GM12892 (cell line): ENCODE data around the gene GPC5.
"Not testable (repeated sequence)": the region's sequence is repeated elsewhere in the genome, so short reads cannot be mapped to it uniquely, and the experiment has no call there.

Experiments
- DNase-seq: peaks from one replicate; pipeline ENCODE4 v3.0.0; 2011; ENCODE audit not compliant: insufficient read length
- FAIRE-seq: peaks from 2 replicates; lab custom pipeline; 2011; peaks lifted over from hg19 to GRCh38; lab: Jason Lieb, UNC
- POLR2A ChIP-seq: IDR thresholded peaks from 2 replicates; pipeline ENCODE4 v1.6.1; 2011; ENCODE audit warnings: low read depth, low read length, control low read depth
- POLR2AphosphoS5 ChIP-seq: IDR thresholded peaks from 2 replicates; pipeline ENCODE4 v1.6.1; 2011; ENCODE audit warnings: low read depth, low read length, control low read depth
- TAF1 ChIP-seq: IDR thresholded peaks from 2 replicates; pipeline ENCODE4 v1.6.1; 2011; ENCODE audit warnings: low read depth, mild to moderate bottlenecking, control low read depth, low read length, borderline replicate concordance

The GPC5 gene

DNA sequence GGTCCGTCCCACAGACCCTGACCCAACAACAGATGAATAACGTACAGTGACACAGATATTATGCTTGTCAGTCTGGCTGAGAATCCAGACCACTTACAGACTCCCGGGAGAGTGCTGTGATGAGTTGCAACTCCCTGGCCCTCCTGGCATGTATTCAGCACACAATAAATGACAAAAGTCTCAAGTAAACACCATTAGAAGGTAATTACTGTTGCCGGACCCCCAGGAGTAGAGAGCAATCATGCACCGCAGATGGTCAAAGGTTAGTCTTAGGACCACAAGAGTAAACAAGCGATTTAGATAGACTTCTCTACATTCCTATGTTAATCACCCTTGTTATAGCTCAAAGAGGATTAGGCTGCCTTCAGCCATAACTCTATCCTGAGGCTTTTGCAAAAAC, 1101.8 kb downstream of the GPC5 start:
- TF ChIP-seq POLR2A (no peak), POLR2AphosphoS5 (no peak), TAF1 (no peak)
- no peak for DNase-seq
- FAIRE-seq = no peak

DNA sequence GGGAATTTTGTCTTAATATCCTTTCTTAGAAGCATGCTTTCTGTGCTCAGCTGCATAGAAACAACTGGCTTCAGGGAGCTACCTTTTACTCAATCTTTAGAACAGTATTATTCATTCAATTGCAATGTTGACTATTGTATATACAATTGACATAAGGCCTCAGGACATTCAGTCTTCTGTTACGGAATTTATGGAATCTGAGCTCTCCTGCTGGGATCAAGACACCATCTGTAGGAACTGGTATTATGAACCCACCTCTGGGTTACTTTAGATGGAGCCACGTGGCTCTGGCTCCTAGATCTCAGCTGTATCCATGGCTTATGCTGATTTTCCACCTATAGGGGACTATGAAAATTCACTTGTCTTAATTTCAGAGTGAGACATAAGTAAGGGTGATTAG, 1112.0 kb downstream of the GPC5 start:
- DNase-seq = no peak
- FAIRE-seq = no peak
- TF ChIP-seq TAF1 = no peak

DNA sequence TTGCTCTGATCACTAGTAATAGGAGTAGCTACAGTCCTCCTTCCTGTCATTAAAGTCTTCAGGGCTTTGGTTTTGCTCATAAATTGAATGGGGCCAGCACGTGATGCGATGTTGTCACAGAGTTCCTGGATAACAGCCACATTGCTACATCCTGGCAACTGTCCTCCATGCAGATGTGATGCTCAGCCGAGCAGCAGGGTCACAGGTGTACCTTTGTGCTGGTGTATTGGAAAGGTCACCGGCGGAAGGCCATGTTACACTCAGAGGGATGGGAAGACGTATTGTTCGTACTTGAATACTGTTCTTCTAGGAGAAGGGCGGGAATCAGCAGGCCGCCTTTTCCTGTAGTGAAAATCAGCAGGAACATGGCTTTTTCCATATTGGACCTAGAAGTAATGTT, 1114.4 kb downstream of the GPC5 start:
- DNase-seq (no peak), FAIRE-seq (no peak)
- TF ChIP-seq POLR2A = no peak
- TF ChIP-seq TAF1 = no peak
- no peak for TF ChIP-seq POLR2AphosphoS5

DNA sequence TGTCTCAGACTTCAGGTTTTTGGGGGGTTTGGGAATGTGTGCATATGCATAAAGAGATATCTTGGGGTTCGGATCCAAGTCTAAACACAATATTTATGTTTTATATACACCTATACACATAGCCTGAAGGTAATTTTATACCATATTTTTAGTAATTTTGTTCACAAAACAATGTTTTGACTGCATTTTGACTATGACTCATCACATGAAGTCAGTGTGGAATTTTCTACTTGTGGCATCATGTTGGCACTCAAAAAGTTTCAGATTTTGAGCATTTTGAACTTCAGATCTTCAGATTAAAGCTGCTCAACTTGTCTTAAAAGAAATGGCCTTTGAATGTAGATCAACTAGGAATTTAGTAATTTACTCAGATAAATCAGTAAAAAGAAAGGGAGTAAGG, 1115.3 kb downstream of the GPC5 start:
- TF ChIP-seq TAF1 = no peak
- TF ChIP-seq POLR2AphosphoS5 = no peak
- no peak for TF ChIP-seq POLR2A
- no peak for FAIRE-seq
- no peak for DNase-seq

DNA sequence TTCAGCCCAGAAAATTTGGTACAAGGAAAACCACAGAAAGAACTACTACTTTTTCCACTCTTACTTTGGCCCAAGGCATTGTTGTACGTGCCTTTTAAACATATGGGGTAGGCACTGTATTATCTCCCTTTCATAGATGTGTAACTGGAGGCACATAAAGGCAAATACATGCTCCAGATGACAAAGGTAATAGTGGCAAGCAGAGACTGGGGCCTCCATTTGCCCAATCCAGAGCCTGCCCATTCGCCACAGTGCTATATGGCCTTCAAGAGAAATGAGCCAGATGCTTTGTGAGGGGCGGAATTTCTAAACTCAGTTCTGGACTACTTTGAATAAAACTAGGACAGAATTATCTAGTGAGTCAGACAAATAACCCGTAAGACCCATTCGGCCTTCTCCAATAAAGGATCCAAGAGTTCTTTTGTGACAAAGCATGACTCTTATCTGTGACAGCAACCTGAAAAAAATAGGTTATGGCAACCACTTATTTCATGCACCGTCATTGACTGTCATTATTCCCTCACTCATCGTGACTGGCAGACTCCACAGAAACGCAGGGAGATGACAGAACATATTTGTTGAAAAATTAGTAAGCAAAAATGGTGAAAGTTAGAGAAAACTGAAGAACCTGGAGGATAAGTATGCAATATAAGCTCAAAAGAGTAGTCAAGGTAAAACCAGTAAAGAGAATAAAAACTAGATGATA, 1116.2 kb downstream of the GPC5 start:
- no peak for FAIRE-seq
- TF ChIP-seq POLR2AphosphoS5 (no peak), TAF1 (no peak), POLR2A (no peak)
- no peak for DNase-seq

DNA sequence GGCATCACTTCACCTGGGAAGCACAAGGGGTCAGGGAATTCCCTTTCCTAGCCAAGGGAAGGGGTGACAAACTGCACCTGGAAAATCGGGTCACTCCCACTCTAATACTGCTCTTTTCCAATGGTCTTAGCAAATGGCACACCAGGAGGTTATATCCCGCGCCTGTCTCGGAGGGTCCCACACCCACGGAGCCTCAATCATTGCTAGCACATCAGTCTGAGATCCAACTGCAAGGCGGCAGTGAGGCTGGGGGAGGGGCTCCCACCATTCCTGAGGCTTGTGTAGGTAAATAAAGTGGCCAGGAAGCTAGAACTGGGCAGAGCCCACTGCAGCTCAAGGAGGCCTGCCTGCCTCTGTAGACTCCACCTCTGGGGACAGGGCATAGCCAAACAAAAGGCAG, 1118.5 kb downstream of the GPC5 start:
- DNase-seq, FAIRE-seq: not testable (repeated sequence)

DNA sequence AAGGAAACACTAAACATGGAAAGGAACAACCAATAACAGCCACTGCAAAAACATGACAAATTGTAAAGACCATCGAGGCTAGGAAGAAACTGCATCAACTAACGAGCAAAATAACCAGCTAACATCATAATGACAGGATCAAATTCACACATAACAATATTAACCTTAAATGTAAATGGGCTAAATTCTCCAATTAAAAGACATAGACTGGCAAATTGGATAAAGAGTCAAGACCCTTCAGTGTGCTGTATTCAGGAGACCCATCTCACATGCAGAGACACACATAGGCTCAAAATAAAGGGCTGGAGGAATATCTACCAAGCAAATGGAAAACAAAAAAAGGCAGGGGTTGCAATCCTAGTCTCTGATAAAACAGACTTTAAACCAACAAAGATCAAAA, 1120.2 kb downstream of the GPC5 start:
- DNase-seq, FAIRE-seq: not testable (repeated sequence)

DNA sequence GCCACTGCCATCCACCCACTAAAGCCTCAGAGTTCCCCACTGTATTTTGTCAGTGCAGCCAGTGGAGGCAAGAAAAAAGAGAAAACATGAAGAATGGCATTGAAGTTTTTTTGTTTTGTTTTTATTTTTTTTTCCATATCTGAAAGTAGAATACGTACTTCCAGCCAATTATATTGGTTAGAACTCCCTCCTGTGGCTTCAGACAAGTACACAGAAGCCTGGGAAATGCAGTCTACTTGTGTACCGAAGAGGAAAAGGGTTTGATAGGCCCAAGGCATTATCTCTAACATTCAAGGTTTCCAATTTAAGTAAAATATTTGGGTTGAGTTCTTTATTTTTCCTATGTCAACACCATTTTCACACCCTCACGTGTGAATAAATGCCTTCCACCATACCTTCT, 1131.9 kb downstream of the GPC5 start:
- no peak for FAIRE-seq
- TF ChIP-seq POLR2AphosphoS5 = no peak
- no peak for TF ChIP-seq TAF1
- no peak for TF ChIP-seq POLR2A
- no peak for DNase-seq

DNA sequence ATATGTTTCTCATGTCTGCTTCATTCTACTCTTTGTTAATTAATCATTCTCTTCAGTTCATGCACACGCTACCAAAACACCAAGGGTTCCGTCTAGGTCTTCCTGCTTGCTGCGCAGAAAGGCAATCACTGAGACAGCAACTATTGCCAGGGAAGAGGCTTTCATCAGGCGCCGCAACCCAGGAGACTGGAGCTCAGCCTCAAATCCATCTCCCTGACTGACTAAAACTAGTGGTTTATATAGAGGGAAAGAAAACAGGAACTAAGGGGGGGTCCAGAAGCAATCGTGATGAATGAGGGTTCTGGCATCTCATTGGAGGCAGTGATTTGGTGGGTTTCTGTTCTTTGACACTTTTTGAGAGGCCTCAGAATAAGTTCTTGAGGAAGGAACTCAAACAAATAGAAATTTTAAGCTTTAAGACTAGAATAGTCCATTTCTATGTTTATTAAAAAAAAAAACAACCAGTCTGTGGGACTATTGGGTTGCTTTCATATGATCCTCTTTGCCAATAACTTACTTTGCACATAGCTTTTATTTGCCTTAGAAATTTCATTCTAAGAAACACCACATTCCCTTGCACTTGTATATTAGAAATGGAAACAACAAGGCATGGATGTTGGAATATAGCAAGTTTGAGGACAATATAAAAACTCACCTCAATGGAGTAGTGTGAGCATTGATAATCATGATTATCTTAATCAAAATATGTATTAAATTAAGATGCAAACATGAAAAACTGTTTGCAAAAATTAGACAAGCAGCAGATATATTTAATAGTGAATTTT, 1137.0 kb downstream of the GPC5 start:
- no peak for TF ChIP-seq POLR2AphosphoS5
- FAIRE-seq = no peak
- DNase-seq = no peak

DNA sequence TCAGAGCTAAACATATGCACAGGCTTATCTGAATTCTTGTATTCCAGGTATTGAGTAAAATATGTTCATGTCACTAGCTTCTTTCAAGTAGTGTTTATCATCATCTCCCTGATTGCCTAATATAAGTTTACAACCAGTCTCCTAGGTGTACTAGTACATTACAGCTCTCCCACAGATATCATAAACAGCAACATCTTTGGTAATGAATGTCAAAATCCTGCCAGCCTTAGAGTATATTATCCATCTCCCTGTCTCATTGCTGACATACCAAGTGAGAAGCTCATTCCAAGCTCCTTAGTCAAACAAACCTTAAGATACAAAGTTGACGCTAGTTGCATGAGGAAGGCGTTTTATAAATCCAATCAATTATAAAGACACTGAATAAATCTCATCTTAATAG, 1139.0 kb downstream of the GPC5 start:
- no peak for TF ChIP-seq POLR2A
- FAIRE-seq (no peak), DNase-seq (no peak)

DNA sequence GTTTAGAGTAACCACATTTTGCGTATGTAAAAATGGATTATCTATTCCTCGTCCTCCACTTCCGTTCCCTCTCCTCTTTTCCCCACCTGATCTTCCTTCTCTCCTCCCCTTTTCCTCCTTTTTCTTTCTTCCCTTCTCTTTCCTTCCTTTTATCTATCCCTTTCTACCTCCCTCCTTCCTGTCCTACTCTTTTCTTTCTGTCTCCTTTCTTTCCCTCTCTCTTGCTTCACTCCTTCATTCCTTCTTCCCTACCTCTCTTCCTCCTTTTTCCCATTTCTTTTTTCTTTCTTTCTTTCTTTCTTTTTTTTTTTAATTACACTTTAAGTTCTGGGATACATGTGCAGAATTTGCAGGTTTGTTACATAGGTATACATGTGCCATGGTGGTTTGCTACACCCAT, 1139.7 kb downstream of the GPC5 start:
- no peak for FAIRE-seq
- no peak for DNase-seq
- TF ChIP-seq TAF1 = no peak
- TF ChIP-seq POLR2A = no peak
- TF ChIP-seq POLR2AphosphoS5 = no peak

DNA sequence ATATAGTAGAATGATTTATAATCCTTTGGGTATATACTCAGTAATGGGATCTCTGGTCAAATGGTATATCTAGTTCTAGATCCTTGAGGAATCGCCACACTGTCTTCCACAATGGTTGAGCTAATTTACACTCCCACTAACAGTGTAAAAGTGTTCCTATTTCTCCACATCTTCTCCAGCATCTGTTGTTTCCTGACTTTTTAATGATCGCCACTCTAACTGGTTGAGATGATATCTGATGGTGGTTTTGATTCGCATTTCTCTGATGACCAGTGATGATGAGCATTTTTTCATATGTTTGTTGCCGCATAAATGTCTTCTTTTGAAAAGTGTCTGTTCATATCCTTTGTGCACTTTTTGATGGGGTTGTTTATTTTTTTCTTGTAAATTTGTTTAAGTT, 1140.7 kb downstream of the GPC5 start:
- not testable (repeated sequence) for DNase-seq, FAIRE-seq

DNA sequence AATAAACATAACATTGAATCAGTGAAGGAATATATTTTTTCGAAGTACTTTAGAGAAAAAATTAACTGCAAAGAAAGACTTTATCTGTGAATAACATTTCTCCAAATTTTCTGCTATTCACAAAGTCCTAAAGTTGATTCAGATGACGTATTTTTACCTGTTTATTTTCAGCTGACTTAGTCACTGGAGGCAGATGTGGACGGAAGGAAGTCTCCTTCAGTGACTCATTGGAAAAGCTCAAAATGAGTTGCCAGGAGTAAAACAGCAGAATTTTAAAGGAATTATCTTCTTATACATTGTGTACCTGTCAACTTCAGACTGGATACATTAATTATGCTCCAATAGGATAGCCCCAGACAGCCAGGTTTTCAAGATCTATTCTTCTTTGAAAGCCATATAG, 1148.8 kb downstream of the GPC5 start:
- no peak for DNase-seq
- TF ChIP-seq POLR2A = no peak
- FAIRE-seq = no peak
